Prostate gland (tissue), 2 donors: ENCODE results near the gene WDFY3. TPM values are rescaled to one million over a fixed set of nuclear protein-coding genes. Genes with fewer than 3 reads are reported as not detected.

Source experiments
- DNase-seq: peaks from one replicate; pipeline ENCODE4 v3.0.0-alpha.2; 2019; ENCODE audit warnings: low spot score
- H3K27ac ChIP-seq, 2 donors: fragments of 200-600 bp; sonication (generic); 2 replicates each; pipeline ENCODE4 v1.5.1; 2017 to 2019
- H3K27me3 ChIP-seq: fragments of 200-600 bp; sonication (generic); replicated peaks from 2 replicates; pipeline ENCODE4 v1.5.1; 2019; ENCODE audit not compliant: insufficient read depth
- H3K36me3 ChIP-seq, 2 donors: fragments of 200-600 bp; sonication (generic); 1 replicate in 1 of 2; 2 replicates in 1 of 2; pipeline versions ENCODE4 v1.5.1 to v1.8.1; 2017 to 2019
- H3K4me1 ChIP-seq: fragments of 200-600 bp; sonication (generic); replicated peaks from 2 replicates; pipeline ENCODE4 v1.5.1; 2019
- H3K4me3 ChIP-seq, 2 donors: fragments of 200-600 bp; sonication (generic); 2 replicates each; pipeline ENCODE4 v1.5.1; 2017 to 2019
- H3K9me3 ChIP-seq: fragments of 200-600 bp; sonication (generic); 2 replicates; pipeline ENCODE4 v1.5.1; 2017
- CTCF ChIP-seq, 4 experiments: fragments of 200-600 bp in 2 of 4; fragments of 450-650 bp in 2 of 4; sonication (generic) in 2 of 4; IDR thresholded peaks; 1 replicate in 3 of 4; 2 replicates in 1 of 4; pipeline ENCODE4 v1.5.1; 2016 to 2019; ENCODE audit warnings: antibody characterized with exemption in 4 of 4, mild to moderate bottlenecking in 2 of 4, moderate library complexity in 2 of 4
- POLR2A ChIP-seq: fragments of 450-650 bp; IDR thresholded peaks from one replicate; pipeline ENCODE4 v1.6.1; 2016; ENCODE audit warnings: antibody characterized with exemption, mild to moderate bottlenecking
- POLR2AphosphoS5 ChIP-seq: sonication (generic); formaldehyde crosslinking; IDR thresholded peaks from one replicate; pipeline ENCODE4 v1.6.1; 2017; ENCODE audit warnings: antibody characterized with exemption
- WGBS: methylation state at CpG from one replicate; pipeline ENCODE4 v1.1.5; 2018; 5-methylcytosine and 5-hydroxymethylcytosine counted together
- intact Hi-C: fragments of 100-400 bp; cut with DNase I; formaldehyde crosslinking; loops from one replicate; pipeline ENCODE4 v1.14.2; 2022
- total RNA-seq, 2 donors: library from RNA; depleted of rRNA; stranded (reverse); fragments of >200 nt; gene quantifications; one replicate each; pipeline ENCODE4 v1.1.0, GENCODE V29; 2016

The WDFY3 gene
- total RNA-seq, 2 donors from 2014 or later = 48.1 to 110 TPM

GRCh38 chr4:84722720-84723119 lies 243.8 kb downstream of the WDFY3 start:
- no peaks in the 10 kb centered on the region for H3K9me3 ChIP-seq
- H3K27me3 ChIP-seq = no peaks in the 10 kb centered on the region
- H3K27ac ChIP-seq = no peak overlapping the region
- TF ChIP-seq CTCF (IDR thresholded peaks at IDR 0.05) = no peak
- no peak for TF ChIP-seq POLR2AphosphoS5
- no peak for TF ChIP-seq POLR2A
- no peaks in the 10 kb centered on the region for H3K4me1 ChIP-seq
- 85% methylated on average over 1 of the region's 1 CpG for WGBS
- intact Hi-C loops = no loop called here
- no peaks in the 10 kb centered on the region for H3K36me3 ChIP-seq
- no peak for DNase-seq
- H3K4me3 ChIP-seq = no peak overlapping the region

- H3K4me3 ChIP-seq = no peak overlapping the region
- no peaks in the 10 kb centered on the region for H3K4me1 ChIP-seq
- intact Hi-C loops = no loop called here
- no peak for TF ChIP-seq POLR2A
- no peak for TF ChIP-seq POLR2AphosphoS5
- TF ChIP-seq CTCF (IDR thresholded peaks at IDR 0.05) = no peak
- no peaks in the 10 kb centered on the region for H3K9me3 ChIP-seq
- DNase-seq = no peak
- H3K27me3 ChIP-seq = no peaks in the 10 kb centered on the region
- no peaks in the 10 kb centered on the region for H3K36me3 ChIP-seq
- H3K27ac ChIP-seq = no peak overlapping the region
Observed at GRCh38 chr4:84719115-84719514, 247.4 kb downstream of the WDFY3 start.

DNA sequence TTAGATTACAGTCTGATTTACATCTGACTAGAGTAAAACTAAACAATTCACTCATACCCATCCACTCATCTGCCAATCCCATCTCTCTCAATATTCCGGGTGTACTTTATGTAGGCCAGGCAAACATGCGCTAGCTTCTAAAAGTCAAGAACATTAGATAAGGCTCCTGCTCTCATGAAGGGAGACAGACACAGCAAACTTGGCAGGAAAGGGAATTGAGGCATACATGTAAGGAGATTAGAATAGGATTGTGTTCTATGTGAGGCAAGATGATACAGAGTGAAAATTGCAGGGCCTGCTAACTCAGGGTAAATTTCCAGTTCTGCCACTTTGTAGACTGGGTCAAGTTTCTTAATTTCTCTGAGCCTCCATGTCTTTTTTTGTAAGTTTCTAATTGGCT lies 247.8 kb downstream of the WDFY3 start:
- 74% methylated on average over 2 of the region's 2 CpGs for WGBS
- intact Hi-C loops = no loop called here
- TF ChIP-seq POLR2A (no peak), POLR2AphosphoS5 (no peak), CTCF (IDR thresholded peaks at IDR 0.05) (no peak)
- no peaks in the 10 kb centered on the region for H3K4me1 ChIP-seq
- no peak overlapping the region for H3K4me3 ChIP-seq
- no peaks in the 10 kb centered on the region for H3K27me3 ChIP-seq
- no peaks in the 10 kb centered on the region for H3K36me3 ChIP-seq
- no peak overlapping the region for H3K27ac ChIP-seq
- H3K9me3 ChIP-seq = no peaks in the 10 kb centered on the region
- no peak for DNase-seq

GRCh38 chr4:84710548-84710947 lies 255.9 kb downstream of the WDFY3 start:
- DNase-seq = no peak
- H3K9me3 ChIP-seq = no peaks in the 10 kb centered on the region
- 94% methylated on average over 3 of the region's 3 CpGs for WGBS
- H3K36me3 ChIP-seq = peaks cover 0 to 9% of the 10 kb centered on the region in 2 donors
- H3K4me3 ChIP-seq = no peak overlapping the region
- no peaks in the 10 kb centered on the region for H3K4me1 ChIP-seq
- no peak overlapping the region for H3K27ac ChIP-seq
- H3K27me3 ChIP-seq = no peaks in the 10 kb centered on the region
- intact Hi-C loops = no loop called here
- TF ChIP-seq POLR2A = no peak
- TF ChIP-seq CTCF (IDR thresholded peaks at IDR 0.05) = no peak
- TF ChIP-seq POLR2AphosphoS5 = no peak

DNA sequence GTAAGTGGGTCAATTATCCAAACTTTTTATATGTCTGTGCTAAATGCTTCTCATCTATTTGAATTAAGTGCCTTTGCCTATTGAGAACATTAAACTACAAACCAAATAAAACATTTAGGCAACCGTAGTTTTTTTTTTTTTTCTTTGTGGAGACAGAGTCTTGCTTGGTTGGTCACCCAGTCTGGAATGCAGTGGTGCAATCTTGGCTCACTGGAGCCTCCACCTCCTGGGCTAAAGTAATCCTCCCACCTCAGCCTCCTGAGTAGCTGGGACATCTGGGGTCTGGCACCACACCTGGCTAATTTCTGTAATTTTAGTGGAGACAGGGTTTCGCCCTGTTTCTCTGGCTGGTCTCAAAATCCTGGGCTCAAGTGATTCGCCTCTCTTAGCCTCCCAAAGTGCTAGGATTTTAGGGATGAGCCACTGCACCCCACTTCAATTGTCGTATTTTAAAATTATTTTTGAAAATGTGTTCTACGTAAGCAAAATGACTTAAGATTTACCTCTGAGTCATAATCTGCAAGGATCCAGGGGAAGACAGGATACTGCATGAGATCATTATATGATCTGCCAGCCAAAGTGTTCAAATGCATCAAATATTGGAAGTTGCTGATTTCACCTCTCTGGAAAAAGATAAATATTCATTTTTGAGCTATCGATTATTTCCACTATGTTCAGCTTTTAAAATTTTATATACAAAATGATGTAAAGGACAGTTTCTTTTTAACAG lies 257.9 kb downstream of the WDFY3 start:
- no peak for TF ChIP-seq POLR2AphosphoS5
- no peak for TF ChIP-seq POLR2A
- TF ChIP-seq CTCF (IDR thresholded peaks at IDR 0.05) = no peak
- Histone ChIP-seq H3K4me1 (no peaks in the 10 kb centered on the region), H3K9me3 (no peaks in the 10 kb centered on the region), H3K27me3 (no peaks in the 10 kb centered on the region), H3K27ac (no peak overlapping the region), H3K36me3 (peaks cover 0 to 9% of the 10 kb centered on the region in 2 donors), H3K4me3 (no peak overlapping the region)
- intact Hi-C loops = no loop called here
- no peak for DNase-seq
- WGBS = 95% methylated on average over 6 of the region's 6 CpGs
